NCI-H1694 treated with DMSO at 0.1 percent for 48 hours (cell line): ENCODE results near the gene COL8A1.
"Not testable (repeated sequence)": the region's sequence is repeated elsewhere in the genome, so short reads cannot be mapped to it uniquely, and the experiment has no call there.

Source experiments
- DNase-seq: peaks from one replicate; lab custom pipeline; 2025; lab: John Stamatoyannopoulos, UW

COL8A1 gene

GRCh38 chr3:99710094-99710493 is 71.7 kb downstream of the COL8A1 start:
- no peak for DNase-seq

GRCh38 chr3:99711351-99711750 is 73.0 kb downstream of the COL8A1 start:
- no peak for DNase-seq

- DNase-seq: no peak
Observed at GRCh38 chr3:99712291-99712954, 74.0 kb downstream of the COL8A1 start.

GRCh38 chr3:99713440-99713839 is 75.0 kb downstream of the COL8A1 start:
- no peak for DNase-seq

- no peak for DNase-seq
Observed at GRCh38 chr3:99714146-99714545, 75.8 kb downstream of the COL8A1 start.

- no peak for DNase-seq
Observed at GRCh38 chr3:99714575-99714974, 76.2 kb downstream of the COL8A1 start.

GRCh38 chr3:99716463-99716995 is 78.1 kb downstream of the COL8A1 start:
- no peak for DNase-seq

GRCh38 chr3:99720985-99721632 is 82.7 kb downstream of the COL8A1 start:
- no peak for DNase-seq

- DNase-seq: no peak
Observed at GRCh38 chr3:99721633-99722007, 83.2 kb downstream of the COL8A1 start.

- DNase-seq: no peak
Observed at GRCh38 chr3:99724276-99724675, 85.9 kb downstream of the COL8A1 start.

GRCh38 chr3:99730870-99731269 is 92.5 kb downstream of the COL8A1 start:
- DNase-seq: no peak

- no peak for DNase-seq
Observed at GRCh38 chr3:99731499-99731898, 93.1 kb downstream of the COL8A1 start.

GRCh38 chr3:99740371-99740770 is 102.0 kb downstream of the COL8A1 start:
- DNase-seq: not testable (repeated sequence)

GRCh38 chr3:99741588-99741987 is 103.2 kb downstream of the COL8A1 start:
- no peak for DNase-seq

GRCh38 chr3:99747915-99748314 is 109.5 kb downstream of the COL8A1 start:
- no peak for DNase-seq

- DNase-seq: no peak
Observed at GRCh38 chr3:99751649-99752048, 113.3 kb downstream of the COL8A1 start.

- peak; percentile 59 for DNase-seq
Observed at GRCh38 chr3:99753268-99753975, 115.0 kb downstream of the COL8A1 start.

- no peak for DNase-seq
Observed at GRCh38 chr3:99755831-99756230, 117.4 kb downstream of the COL8A1 start.

- no peak for DNase-seq
Observed at GRCh38 chr3:99757966-99758365, 119.6 kb downstream of the COL8A1 start.

GRCh38 chr3:99758502-99759177 is 120.2 kb downstream of the COL8A1 start:
- no peak for DNase-seq

- no peak for DNase-seq
Observed at GRCh38 chr3:99760031-99760430, 121.6 kb downstream of the COL8A1 start.

GRCh38 chr3:99760629-99761028 is 122.2 kb downstream of the COL8A1 start:
- DNase-seq: no peak
